DND-41 (cell line): ENCODE measurements around the gene NXPE3.

ENCODE experiments used
- ATAC-seq: fragments of 200-7000 bp; cut with Tn5 transposase; 3 replicates; pipeline ENCODE4 v1.9.1; 2021; ENCODE audit warnings: low read depth; ENCODE audit not compliant: insufficient read depth
- DNase-seq: peaks from one replicate; pipeline ENCODE4 v3.0.0-alpha.2; 2020
- H2AFZ ChIP-seq: 2 replicates; pipeline ENCODE4 v1.6.0; 2012; ENCODE audit warnings: low read depth, low read length
- H3K27ac ChIP-seq: 2 replicates; pipeline ENCODE4 v1.5.1; 2012; ENCODE audit warnings: low read length, inconsistent platforms
- H3K27me3 ChIP-seq: fragments of 200-600 bp; sonication (generic); 2 replicates; pipeline ENCODE4 v1.6.0; 2012; ENCODE audit warnings: low read length, mild to moderate bottlenecking, inconsistent platforms; ENCODE audit not compliant: insufficient read depth, poor library complexity
- H3K36me3 ChIP-seq: 2 replicates; pipeline ENCODE4 v1.5.1; 2012; ENCODE audit warnings: low read length, inconsistent platforms; ENCODE audit not compliant: insufficient read depth
- H3K4me1 ChIP-seq: 2 replicates; pipeline ENCODE4 v1.5.1; 2012; ENCODE audit warnings: mild to moderate bottlenecking, low read length; ENCODE audit not compliant: insufficient read depth
- H3K4me2 ChIP-seq: 2 replicates; pipeline ENCODE4 v1.6.0; 2012; ENCODE audit warnings: mild to moderate bottlenecking, moderate library complexity, low read length, inconsistent platforms; ENCODE audit not compliant: insufficient read depth
- H3K4me3 ChIP-seq, 2 experiments: fragments of 200-600 bp in 1 of 2; shearing (Covaris generic) in 1 of 2; 2 replicates each; pipeline ENCODE4 v1.5.1; 2012 to 2016; ENCODE audit warnings: inconsistent platforms in 2 of 2, low read length in 2 of 2, mild to moderate bottlenecking in 2 of 2, low read depth in 1 of 2, moderate library complexity in 1 of 2
- H3K79me2 ChIP-seq: 2 replicates; pipeline ENCODE4 v1.6.0; 2012; ENCODE audit warnings: low read length, inconsistent platforms; ENCODE audit not compliant: insufficient read depth
- H3K9ac ChIP-seq: 2 replicates; pipeline ENCODE4 v1.6.0; 2012; ENCODE audit warnings: low read depth, mild to moderate bottlenecking, inconsistent platforms, low read length, moderate library complexity
- H3K9me3 ChIP-seq: 2 replicates; pipeline ENCODE4 v1.5.1; 2012; ENCODE audit warnings: low read length, moderate library complexity, mild to moderate bottlenecking, inconsistent platforms; ENCODE audit not compliant: insufficient read depth, severe bottlenecking
- H4K20me1 ChIP-seq: 2 replicates; pipeline ENCODE4 v1.6.0; 2012; ENCODE audit warnings: low read length; ENCODE audit not compliant: insufficient read depth
- EZH2 ChIP-seq: IDR thresholded peaks from 3 replicates; pipeline ENCODE4 v1.6.1; 2012; ENCODE audit warnings: borderline replicate concordance, low read depth, mild to moderate bottlenecking, moderate library complexity, low read length, inconsistent platforms; ENCODE audit not compliant: severe bottlenecking
- TF ChIP-seq, protein P1 (sequence below): IDR thresholded peaks from 2 replicates; pipeline ENCODE4 v1.5.1; 2012; ENCODE audit warnings: borderline replicate concordance, low read length, moderate library complexity, mild to moderate bottlenecking; ENCODE audit not compliant: poor library complexity, severe bottlenecking; ENCODE audit errors: extremely low read depth

Gene NXPE3

DNA sequence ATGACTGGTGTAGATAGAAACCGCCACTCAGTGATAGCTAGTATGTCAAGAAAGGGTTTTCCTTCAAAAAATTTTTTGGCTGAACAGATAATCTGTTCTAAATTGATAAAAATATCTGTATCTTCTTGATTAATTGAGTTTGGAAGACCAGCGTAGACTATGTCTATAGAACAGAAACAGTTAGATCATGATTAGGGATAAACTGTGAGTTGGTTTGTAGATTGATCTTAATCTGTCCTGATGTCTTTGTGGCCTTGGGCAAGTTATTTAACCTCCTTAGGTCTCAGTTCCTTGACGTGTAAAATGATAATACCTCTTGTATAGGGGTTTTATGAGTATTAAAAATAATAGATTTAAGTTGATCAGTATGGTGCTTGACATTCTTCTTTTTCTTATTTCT, 75.0 kb downstream of the NXPE3 start:
- TF ChIP-seq, protein P1, sequence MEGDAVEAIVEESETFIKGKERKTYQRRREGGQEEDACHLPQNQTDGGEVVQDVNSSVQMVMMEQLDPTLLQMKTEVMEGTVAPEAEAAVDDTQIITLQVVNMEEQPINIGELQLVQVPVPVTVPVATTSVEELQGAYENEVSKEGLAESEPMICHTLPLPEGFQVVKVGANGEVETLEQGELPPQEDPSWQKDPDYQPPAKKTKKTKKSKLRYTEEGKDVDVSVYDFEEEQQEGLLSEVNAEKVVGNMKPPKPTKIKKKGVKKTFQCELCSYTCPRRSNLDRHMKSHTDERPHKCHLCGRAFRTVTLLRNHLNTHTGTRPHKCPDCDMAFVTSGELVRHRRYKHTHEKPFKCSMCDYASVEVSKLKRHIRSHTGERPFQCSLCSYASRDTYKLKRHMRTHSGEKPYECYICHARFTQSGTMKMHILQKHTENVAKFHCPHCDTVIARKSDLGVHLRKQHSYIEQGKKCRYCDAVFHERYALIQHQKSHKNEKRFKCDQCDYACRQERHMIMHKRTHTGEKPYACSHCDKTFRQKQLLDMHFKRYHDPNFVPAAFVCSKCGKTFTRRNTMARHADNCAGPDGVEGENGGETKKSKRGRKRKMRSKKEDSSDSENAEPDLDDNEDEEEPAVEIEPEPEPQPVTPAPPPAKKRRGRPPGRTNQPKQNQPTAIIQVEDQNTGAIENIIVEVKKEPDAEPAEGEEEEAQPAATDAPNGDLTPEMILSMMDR: no peak
- TF ChIP-seq EZH2: no peak
- Histone ChIP-seq H3K4me3 (no peak overlapping the region), H4K20me1 (no peaks in the 10 kb centered on the region), H3K36me3 (peaks cover 67% of the 10 kb centered on the region), H3K4me1 (peaks cover 16% of the 10 kb centered on the region), H3K27ac (no peak overlapping the region), H2AFZ (no peak overlapping the region), H3K9ac (no peak overlapping the region), H3K27me3 (no peaks in the 10 kb centered on the region), H3K9me3 (no peaks in the 10 kb centered on the region), H3K79me2 (peaks cover 22% of the 10 kb centered on the region), H3K4me2 (no peak overlapping the region)
- no peak for DNase-seq
- no peak for ATAC-seq

DNA sequence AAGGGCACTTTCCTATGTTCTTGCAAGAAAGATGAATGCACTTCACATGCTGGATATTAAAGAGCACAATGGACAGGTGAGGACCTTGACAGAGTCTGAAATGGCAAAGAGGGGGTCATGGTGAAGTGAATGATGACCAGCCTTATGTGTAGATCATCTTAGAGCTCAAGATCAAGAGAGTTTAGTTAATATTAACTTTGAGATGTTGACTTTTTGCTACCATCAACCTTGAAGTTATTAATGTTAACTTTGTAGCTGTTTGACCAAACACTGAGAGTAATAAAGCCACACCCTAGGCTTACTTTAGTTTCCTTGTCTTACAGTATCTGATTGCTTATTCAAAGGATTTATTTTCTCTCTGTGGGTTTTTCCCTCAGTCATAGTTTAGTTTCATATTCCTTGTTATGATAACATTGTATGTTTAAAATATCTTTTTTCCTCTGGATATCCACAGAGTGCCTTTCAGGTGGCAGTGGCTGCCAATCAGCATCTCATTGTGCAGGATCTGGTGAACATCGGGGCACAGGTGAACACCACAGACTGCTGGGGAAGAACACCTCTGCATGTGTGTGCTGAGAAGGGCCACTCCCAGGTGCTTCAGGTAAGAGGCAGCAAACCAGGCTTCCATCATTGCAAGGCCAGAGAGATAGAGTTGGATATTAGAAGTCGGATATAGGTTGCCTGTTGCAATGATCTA, 75.7 kb downstream of the NXPE3 start:
- Histone ChIP-seq H3K4me2 (no peak overlapping the region), H4K20me1 (no peaks in the 10 kb centered on the region), H3K4me1 (peaks cover 16% of the 10 kb centered on the region), H3K9me3 (no peaks in the 10 kb centered on the region), H3K27me3 (no peaks in the 10 kb centered on the region), H3K36me3 (peaks cover 74% of the 10 kb centered on the region), H2AFZ (no peak overlapping the region), H3K27ac (no peak overlapping the region), H3K9ac (no peak overlapping the region), H3K4me3 (no peak overlapping the region), H3K79me2 (peaks cover 21% of the 10 kb centered on the region)
- ATAC-seq (no peak), DNase-seq (no peak)
- TF ChIP-seq EZH2: no peak
- TF ChIP-seq, protein P1: no peak

DNA sequence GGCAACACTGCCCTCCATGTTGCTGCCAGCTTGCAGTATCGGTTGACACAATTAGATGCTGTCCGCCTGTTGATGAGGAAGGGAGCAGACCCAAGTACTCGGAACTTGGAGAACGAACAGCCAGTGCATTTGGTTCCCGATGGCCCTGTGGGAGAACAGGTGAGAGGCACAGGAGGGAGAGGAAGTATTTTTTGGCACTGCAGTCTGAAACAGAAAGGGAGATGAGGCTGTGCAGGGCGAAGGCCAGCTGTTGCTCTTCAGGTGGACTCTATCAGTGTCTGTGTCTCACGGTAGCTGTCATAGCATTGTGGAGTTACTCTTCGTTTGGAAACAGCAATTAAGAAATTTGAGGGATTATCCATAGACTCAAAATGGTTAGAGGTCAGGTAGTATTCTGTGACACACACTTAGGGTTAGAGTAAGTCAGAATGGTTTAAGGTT, 78.3 kb downstream of the NXPE3 start:
- H3K36me3 ChIP-seq: peaks cover 78% of the 10 kb centered on the region
- no peak overlapping the region for H3K4me3 ChIP-seq
- ATAC-seq: no peak
- no peaks in the 10 kb centered on the region for H4K20me1 ChIP-seq
- no peak overlapping the region for H3K27ac ChIP-seq
- no peaks in the 10 kb centered on the region for H3K27me3 ChIP-seq
- TF ChIP-seq, protein P1: no peak
- TF ChIP-seq EZH2: no peak
- no peak overlapping the region for H3K4me2 ChIP-seq
- H3K9ac ChIP-seq: no peak overlapping the region
- no peaks in the 10 kb centered on the region for H3K4me1 ChIP-seq
- H3K79me2 ChIP-seq: no peaks in the 10 kb centered on the region
- H3K9me3 ChIP-seq: no peaks in the 10 kb centered on the region
- no peak for DNase-seq
- H2AFZ ChIP-seq: no peak overlapping the region
